GM06990 (cell line): ENCODE data around the gene TMEM163.

Experiments
- DNase-seq: peaks from one replicate; pipeline ENCODE4 v3.0.0-alpha.2; 2011; ENCODE audit not compliant: insufficient read length; ENCODE audit errors: extremely low read depth
- H3K27me3 ChIP-seq: replicated peaks from 2 replicates; pipeline ENCODE4 v1.6.0; 2011; ENCODE audit warnings: low read length; ENCODE audit not compliant: control insufficient read depth, insufficient read depth
- H3K36me3 ChIP-seq: 2 replicates; pipeline ENCODE4 v1.5.1; 2011; ENCODE audit warnings: low read length; ENCODE audit not compliant: control insufficient read depth, insufficient read depth
- H3K4me3 ChIP-seq: replicated peaks from 2 replicates; pipeline ENCODE4 v1.5.1; 2011; ENCODE audit warnings: low read depth, mild to moderate bottlenecking, control low read depth, low read length
- TF ChIP-seq, protein P1 (sequence below): IDR thresholded peaks from 2 replicates; pipeline ENCODE4 v1.5.1; 2011; ENCODE audit warnings: low read length, control low read depth, mild to moderate bottlenecking, inconsistent platforms; ENCODE audit not compliant: insufficient read depth, poor library complexity, severe bottlenecking

TMEM163 gene

DNA sequence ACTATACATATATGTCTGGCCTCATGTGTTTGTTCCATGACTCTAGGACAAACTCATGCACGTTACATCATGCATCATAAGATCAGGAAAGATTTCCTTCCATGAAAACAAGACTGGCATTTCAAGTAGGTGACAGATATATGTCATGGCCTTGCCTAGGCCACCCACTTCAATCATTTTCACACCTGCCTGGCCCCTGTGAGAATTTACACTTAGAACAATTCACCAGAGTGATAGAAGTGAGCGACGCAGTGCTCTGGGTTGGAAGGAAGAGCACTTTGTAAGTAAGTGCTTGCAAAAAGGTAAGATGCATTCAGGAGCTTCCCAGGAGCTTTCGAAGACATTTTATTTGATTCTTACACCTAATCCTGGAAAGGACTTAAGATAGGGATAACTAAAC lies 39.5 kb downstream of the TMEM163 start:
- no peak for DNase-seq
- Histone ChIP-seq H3K27me3 (no peaks in the 10 kb centered on the region; the same call in 1 of the 2 replicates), H3K36me3 (no peaks in the 10 kb centered on the region), H3K4me3 (no peak overlapping the region)
- TF ChIP-seq, protein P1, sequence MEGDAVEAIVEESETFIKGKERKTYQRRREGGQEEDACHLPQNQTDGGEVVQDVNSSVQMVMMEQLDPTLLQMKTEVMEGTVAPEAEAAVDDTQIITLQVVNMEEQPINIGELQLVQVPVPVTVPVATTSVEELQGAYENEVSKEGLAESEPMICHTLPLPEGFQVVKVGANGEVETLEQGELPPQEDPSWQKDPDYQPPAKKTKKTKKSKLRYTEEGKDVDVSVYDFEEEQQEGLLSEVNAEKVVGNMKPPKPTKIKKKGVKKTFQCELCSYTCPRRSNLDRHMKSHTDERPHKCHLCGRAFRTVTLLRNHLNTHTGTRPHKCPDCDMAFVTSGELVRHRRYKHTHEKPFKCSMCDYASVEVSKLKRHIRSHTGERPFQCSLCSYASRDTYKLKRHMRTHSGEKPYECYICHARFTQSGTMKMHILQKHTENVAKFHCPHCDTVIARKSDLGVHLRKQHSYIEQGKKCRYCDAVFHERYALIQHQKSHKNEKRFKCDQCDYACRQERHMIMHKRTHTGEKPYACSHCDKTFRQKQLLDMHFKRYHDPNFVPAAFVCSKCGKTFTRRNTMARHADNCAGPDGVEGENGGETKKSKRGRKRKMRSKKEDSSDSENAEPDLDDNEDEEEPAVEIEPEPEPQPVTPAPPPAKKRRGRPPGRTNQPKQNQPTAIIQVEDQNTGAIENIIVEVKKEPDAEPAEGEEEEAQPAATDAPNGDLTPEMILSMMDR = no peak

DNA sequence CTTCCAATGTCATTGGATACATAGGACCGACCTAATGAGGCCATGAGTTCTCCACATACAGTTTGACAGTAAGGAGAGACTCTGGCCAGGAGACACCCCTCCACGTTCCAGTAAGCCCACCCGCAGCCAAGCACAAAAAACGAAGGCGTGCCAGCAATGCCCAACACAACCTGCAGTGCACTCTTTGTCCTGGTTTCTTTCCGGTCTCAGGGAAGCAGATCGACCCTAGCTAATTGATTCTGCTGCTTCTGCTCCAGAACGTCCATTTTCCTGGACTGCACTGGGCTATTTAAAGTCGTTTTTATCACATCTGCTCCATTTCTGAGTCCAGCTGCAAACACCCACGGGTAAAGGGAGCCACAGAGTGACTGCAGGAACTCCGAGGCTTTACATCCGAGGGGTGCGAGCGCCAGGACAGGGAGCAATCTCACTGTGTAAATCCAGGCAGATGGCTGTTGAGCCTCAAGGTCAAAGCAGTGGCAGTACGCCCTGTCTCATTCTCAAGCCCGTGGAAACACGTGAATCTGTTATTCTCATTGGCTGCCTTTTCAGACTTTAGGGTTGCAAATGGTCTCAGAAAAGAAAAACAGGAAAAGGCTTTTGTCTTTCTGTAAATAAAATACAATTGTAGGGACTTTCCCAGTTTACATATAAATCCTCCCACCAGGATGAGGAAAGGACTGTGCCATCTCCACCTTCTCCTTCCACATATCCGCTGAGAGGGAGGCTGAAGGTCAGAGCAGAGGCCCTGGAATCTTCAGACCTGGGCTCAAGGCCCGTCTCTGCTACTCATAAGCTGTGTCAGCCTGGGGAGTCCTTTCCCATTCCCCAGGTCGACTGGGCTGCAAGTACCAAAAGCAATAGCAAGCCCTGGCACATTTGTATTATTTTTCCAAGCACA lies 40.7 kb downstream of the TMEM163 start:
- Histone ChIP-seq H3K27me3 (no peaks in the 10 kb centered on the region; the same call in 1 of the 2 replicates), H3K4me3 (no peak overlapping the region), H3K36me3 (no peaks in the 10 kb centered on the region)
- TF ChIP-seq, protein P1 = no peak
- DNase-seq = no peak

DNA sequence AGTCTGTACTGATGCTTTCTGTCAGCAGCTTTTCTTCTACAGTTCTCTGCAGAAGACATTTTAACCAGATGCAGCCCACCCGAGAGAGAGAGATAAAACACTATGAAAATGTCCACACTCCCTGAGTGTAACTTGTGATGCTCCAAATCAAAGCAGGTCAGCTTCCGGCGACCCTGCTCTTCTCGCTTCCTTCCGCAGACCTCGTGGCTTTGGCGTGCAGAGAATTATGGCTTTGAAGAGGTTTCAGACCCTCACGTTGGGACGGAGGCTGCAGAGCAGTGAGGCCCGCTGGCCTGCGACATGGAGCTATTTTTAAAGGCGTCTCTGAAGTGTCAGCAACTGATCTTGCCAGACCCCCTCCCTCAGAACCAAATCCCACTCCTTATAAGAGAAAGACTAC lies 41.8 kb downstream of the TMEM163 start:
- no peaks in the 10 kb centered on the region for H3K36me3 ChIP-seq
- H3K4me3 ChIP-seq = no peak overlapping the region
- TF ChIP-seq, protein P1 = no peak
- H3K27me3 ChIP-seq = no peaks in the 10 kb centered on the region; the same call in 1 of the 2 replicates
- DNase-seq = no peak

DNA sequence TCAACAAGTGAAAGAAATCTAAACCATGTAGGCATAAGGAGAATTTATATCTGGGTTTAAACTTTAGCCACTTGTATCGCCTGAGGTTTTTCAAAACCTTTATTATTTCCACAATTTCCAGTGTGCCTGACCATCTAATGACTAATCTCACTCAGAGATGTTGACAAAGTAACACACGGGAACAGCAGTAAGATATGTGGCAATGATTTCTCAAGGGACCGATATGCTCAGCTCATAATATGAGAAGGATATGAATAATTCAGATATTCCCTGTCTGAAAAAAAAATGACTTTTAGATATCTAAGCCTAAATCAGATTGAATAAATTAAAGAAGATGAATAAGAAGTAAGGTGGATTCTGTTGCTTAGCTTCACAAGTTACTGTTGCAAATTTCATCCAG lies 43.5 kb downstream of the TMEM163 start:
- Histone ChIP-seq H3K36me3 (no peaks in the 10 kb centered on the region), H3K4me3 (no peak overlapping the region), H3K27me3 (no peaks in the 10 kb centered on the region)
- TF ChIP-seq, protein P1 = no peak
- no peak for DNase-seq

DNA sequence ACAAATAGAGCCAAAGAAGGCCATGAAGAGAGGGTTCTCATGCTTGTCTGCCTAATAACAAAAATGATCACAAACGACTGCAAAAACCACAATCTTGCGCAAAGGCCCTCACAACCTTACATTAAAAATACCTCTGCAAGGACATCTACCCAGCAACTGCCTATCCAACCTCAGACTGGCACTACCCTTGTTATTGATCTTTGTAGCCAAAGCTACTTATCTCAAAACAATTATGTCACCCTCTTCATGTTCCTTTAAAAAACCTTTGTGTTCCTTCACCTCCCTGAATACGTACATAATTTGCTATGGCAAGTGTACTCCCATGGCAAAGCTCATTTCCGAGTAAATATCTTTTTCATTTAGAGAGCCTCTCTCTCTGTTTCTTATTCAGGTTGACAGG lies 44.1 kb downstream of the TMEM163 start:
- Histone ChIP-seq H3K27me3 (no peaks in the 10 kb centered on the region), H3K36me3 (no peaks in the 10 kb centered on the region), H3K4me3 (no peak overlapping the region)
- TF ChIP-seq, protein P1 = no peak
- DNase-seq = no peak
